A549 (cell line): ENCODE results near the gene CLEC16A. TPM values are rescaled to one million over a fixed set of nuclear protein-coding genes. Genes with fewer than 3 reads are reported as not detected.

Source experiments
- ATAC-seq, 2 experiments: fragments of 200-7000 bp in 1 of 2; fragments of >200 bp in 1 of 2; cut with Nextera tagmentation in 1 of 2; cut with Tn5 transposase in 1 of 2; 3 replicates each; pipeline versions ENCODE4 v1.8.0 to v1.9.1; 2018 to 2020; ENCODE audit warnings: mild to moderate bottlenecking in 1 of 2, moderate library complexity in 1 of 2
- CTCF ChIA-PET: fragments of 300-600 bp; sonication (Branson Sonifier 250); formaldehyde crosslinking; extraction: SDS; loops from one replicate; lab custom pipeline; 2021; ENCODE audit warnings: antibody characterized with exemption, inconsistent platforms; lab: Yijun Ruan, JAX
- POLR2A ChIA-PET: fragments of 350-600 bp; formaldehyde crosslinking; extraction: SDS; loops from one replicate; lab custom pipeline; 2021; ENCODE audit warnings: antibody characterized with exemption, inconsistent platforms; lab: Yijun Ruan, JAX
- DNase-seq, 2 experiments: peaks; one replicate each; pipeline versions ENCODE4 v3.0.0 to v3.0.0-alpha.2; 2011 to 2016; ENCODE audit warnings: low read depth in 1 of 2, low spot score in 1 of 2
- FAIRE-seq: peaks from 2 replicates; lab custom pipeline; 2011; peaks lifted over from hg19 to GRCh38; lab: Jason Lieb, UNC
- H3K27ac ChIP-seq, 2 experiments: fragments of >200 bp; sonication (Bioruptor Twin); formaldehyde crosslinking; 3 replicates each; pipeline ENCODE4 v1.5.1; 2016 to 2017
- H3K4me1 ChIP-seq: fragments of >200 bp; sonication (Bioruptor Twin); formaldehyde crosslinking; 3 replicates; pipeline ENCODE4 v1.6.1; 2016
- H3K4me2 ChIP-seq: fragments of >200 bp; sonication (Bioruptor Twin); formaldehyde crosslinking; 3 replicates; pipeline ENCODE4 v1.6.1; 2016
- H3K4me3 ChIP-seq: fragments of >200 bp; sonication (Bioruptor Twin); formaldehyde crosslinking; 3 replicates; pipeline ENCODE4 v1.5.1; 2016
- H3K9me3 ChIP-seq: fragments of >200 bp; sonication (Bioruptor Twin); formaldehyde crosslinking; 3 replicates; pipeline ENCODE4 v1.6.1; 2016
- CHD2 ChIP-seq: fragments of 150-350 bp; IDR thresholded peaks from 2 replicates; pipeline ENCODE4 v1.6.1; 2014; ENCODE audit warnings: low read length; ENCODE audit not compliant: partially characterized antibody
- EHMT2 ChIP-seq: fragments of 200-600 bp; sonication (generic); IDR thresholded peaks from 2 replicates; pipeline ENCODE4 v1.6.1; 2016; ENCODE audit warnings: antibody characterized with exemption, low read depth, mild to moderate bottlenecking, moderate library complexity
- FOXS1 ChIP-seq: fragments of 250-450 bp; sonication (Bioruptor Pico); IDR thresholded peaks from 2 replicates; pipeline ENCODE4 v1.5.0; 2020; ENCODE audit warnings: mild to moderate bottlenecking, moderate library complexity
- JUNB ChIP-seq: fragments of >200 bp; sonication (Bioruptor Twin); formaldehyde crosslinking; IDR thresholded peaks from 2 replicates; pipeline ENCODE4 v1.6.1; 2016
- KDM1A ChIP-seq: fragments of 200-600 bp; sonication (generic); IDR thresholded peaks from 2 replicates; pipeline ENCODE4 v1.6.1; 2016; ENCODE audit warnings: low read depth, mild to moderate bottlenecking
- NFE2L2 ChIP-seq: fragments of 150-350 bp; conservative IDR thresholded peaks from 2 replicates; pipeline ENCODE4 v1.6.1; 2014; ENCODE audit warnings: low read length
- NR3C1 ChIP-seq: fragments of >200 bp; sonication (Bioruptor Twin); formaldehyde crosslinking; IDR thresholded peaks from 3 replicates; pipeline ENCODE4 v1.6.1; 2017
- PHF8 ChIP-seq: fragments of 200-600 bp; sonication (generic); IDR thresholded peaks from 2 replicates; pipeline ENCODE4 v1.6.1; 2016; ENCODE audit warnings: low read depth, mild to moderate bottlenecking, antibody characterized with exemption, moderate library complexity, borderline replicate concordance
- POLR2A ChIP-seq: IDR thresholded peaks from 2 replicates; pipeline ENCODE4 v1.6.1; 2012; ENCODE audit warnings: mild to moderate bottlenecking, low read length
- POLR2AphosphoS2 ChIP-seq: conservative IDR thresholded peaks from 2 replicates; pipeline ENCODE4 v1.6.1; 2012; ENCODE audit warnings: low read length, improper control_type of control experiment, inconsistent platforms
- RAD21 ChIP-seq, 2 experiments: fragments of >200 bp in 1 of 2; sonication (Bioruptor Twin) in 1 of 2; formaldehyde crosslinking in 1 of 2; IDR thresholded peaks in 1 of 2; conservative IDR thresholded peaks in 1 of 2; 2 replicates in 1 of 2; 3 replicates in 1 of 2; pipeline ENCODE4 v1.6.1; 2012 to 2018; ENCODE audit warnings: inconsistent platforms in 1 of 2
- RCOR1 ChIP-seq: fragments of 150-350 bp; IDR thresholded peaks from 2 replicates; pipeline ENCODE4 v1.6.1; 2014; ENCODE audit warnings: antibody characterized with exemption, low read length, low read depth
- RFX5 ChIP-seq: fragments of 450-650 bp; IDR thresholded peaks from 2 replicates; pipeline ENCODE4 v1.7.1; 2014; ENCODE audit warnings: antibody characterized with exemption, mild to moderate bottlenecking, moderate library complexity
- SREBF2 ChIP-seq: fragments of 450-650 bp; IDR thresholded peaks from 2 replicates; pipeline ENCODE4 v1.6.1; 2014; ENCODE audit warnings: mild to moderate bottlenecking, moderate library complexity
- ZC3H11A ChIP-seq: fragments of 450-650 bp; IDR thresholded peaks from 2 replicates; pipeline ENCODE4 v1.6.1; 2014; ENCODE audit warnings: antibody characterized with exemption, mild to moderate bottlenecking
- ZFP36 ChIP-seq: fragments of 450-650 bp; IDR thresholded peaks from 2 replicates; pipeline ENCODE4 v1.6.1; 2014; ENCODE audit warnings: borderline replicate concordance; ENCODE audit not compliant: partially characterized antibody
- ZSCAN20 ChIP-seq: fragments of 250-450 bp; sonication (Bioruptor Pico); IDR thresholded peaks from 2 replicates; pipeline ENCODE4 v1.8.0; 2022; ENCODE audit warnings: mild to moderate bottlenecking, moderate library complexity
- WGBS: methylation state at CpG from one replicate; pipeline ENCODE4 v1.1.6; 2017; ENCODE audit errors: missing lambda C conversion rate; 5-methylcytosine and 5-hydroxymethylcytosine counted together
- polyA plus RNA-seq, 4 experiments: library from polyadenylated mRNA; depleted of rRNA in 3 of 4; stranded (reverse); fragments of >200 nt; fragmentation: RNase III in 1 of 4; extraction: RNeasy Plus Mini Kit Qiagen cat#74134 plus additional on column Dnase treatment in 1 of 4; gene quantifications; 2 replicates in 3 of 4; 3 replicates in 1 of 4; pipeline ENCODE4 v1.2.3, GENCODE V29; 2011 to 2017
- TF ChIP-seq, protein P1 (sequence below): IDR thresholded peaks from 2 replicates; pipeline ENCODE4 v1.6.1; 2012
- TF ChIP-seq, protein P2 (sequence below): fragments of >200 bp; sonication (Bioruptor Twin); formaldehyde crosslinking; IDR thresholded peaks from 3 replicates; pipeline ENCODE4 v1.6.1; 2016
- TF ChIP-seq, protein P3 (sequence below): IDR thresholded peaks from 2 replicates; pipeline ENCODE4 v1.6.1; 2012; ENCODE audit warnings: low read depth, borderline replicate concordance
- TF ChIP-seq, protein P4 (sequence below): fragments of 450-650 bp; IDR thresholded peaks from 2 replicates; pipeline ENCODE4 v1.6.1; 2014; ENCODE audit warnings: antibody characterized with exemption
- TF ChIP-seq, protein P5 (sequence below): fragments of 250-450 bp; sonication (Bioruptor Pico); IDR thresholded peaks from 2 replicates; pipeline ENCODE4 v1.5.0; 2021; ENCODE audit warnings: mild to moderate bottlenecking, moderate library complexity, borderline replicate concordance

CLEC16A gene
- polyA plus RNA-seq, 2 of the 4 experiments (the other 2 are of a cell fraction) = 8.3 to 10.4 TPM

DNA sequence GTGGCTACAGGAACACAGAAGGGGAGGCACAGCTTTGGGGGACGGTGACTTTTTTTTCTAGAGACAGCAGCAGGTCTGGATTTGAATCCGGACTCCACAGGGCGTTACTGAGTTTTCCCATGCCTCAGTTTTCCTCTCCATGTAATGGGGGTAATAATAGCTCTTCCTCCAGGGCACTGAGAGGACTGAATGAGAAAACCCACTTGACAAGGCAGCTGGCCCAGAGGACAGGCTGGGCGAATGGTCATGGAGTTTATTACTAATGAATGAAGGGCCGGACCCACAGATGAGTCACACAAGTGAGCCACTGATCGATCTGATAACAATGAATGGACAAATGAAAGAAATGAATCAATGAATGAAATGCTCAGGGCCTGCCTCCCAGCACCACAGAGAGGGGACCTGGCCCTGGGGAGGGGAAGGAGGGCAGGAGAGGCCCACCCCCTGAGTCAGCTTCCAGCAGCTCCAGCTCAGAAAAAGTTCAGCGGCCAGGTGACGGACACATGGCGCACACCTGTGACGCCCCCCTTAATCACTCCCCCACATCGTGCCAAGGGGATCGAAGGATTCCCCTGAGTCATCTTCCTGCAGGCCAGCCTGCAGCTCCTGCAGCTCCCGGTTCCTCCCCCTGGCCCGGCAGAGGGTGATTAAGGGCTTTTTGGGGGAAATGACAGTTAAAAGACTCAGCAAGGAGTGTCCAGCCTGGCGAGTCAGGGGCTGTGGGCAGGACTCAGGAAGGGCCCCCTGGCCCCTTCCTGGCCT is 257.3 kb downstream of the CLEC16A start (continued):
- TF ChIP-seq, protein P1, sequence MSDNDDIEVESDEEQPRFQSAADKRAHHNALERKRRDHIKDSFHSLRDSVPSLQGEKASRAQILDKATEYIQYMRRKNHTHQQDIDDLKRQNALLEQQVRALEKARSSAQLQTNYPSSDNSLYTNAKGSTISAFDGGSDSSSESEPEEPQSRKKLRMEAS = 0 out of 2 replicates have a peak, but pooled peaks have one; percentile 18
- no peak for TF ChIP-seq RFX5

DNA sequence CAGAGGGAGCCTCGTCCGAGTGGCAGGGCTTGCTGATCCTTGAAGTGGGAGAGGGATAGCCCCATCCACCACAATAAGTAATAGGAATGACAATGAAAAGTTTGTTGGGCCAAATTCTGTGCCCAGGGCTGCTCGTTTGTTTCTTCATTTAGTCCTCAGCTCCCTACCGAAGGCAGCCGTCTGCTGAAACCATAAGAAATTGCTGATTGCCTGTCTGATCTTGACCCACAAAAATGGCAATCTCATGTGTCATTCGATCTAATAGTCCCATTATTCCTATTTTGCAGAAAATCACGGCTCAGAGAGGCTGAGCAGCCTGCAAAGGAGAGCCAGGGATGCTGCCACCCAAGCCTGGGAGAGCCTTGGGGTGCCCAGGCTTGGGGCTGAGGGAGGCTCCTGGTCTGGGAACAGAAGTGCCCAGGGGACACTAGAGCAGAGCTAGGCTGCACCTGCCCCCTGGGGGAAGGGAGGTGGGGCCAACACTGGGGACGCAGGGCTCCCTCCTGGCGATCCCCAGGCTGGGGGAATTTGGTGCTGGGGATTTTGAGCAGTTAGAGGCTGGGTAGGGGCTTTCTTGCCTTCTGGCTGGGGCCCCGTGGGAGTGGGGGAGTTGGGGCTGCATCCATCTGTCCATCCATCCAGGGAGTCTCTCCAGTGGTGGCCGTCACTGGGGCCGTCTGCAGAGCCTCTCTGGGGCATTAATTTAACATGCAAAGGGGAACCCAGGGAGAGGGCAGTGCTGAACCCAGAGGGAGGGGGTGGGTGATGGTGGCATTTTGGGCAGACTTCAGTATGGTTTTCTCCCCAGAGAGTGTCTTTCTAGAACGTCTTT is 258.1 kb downstream of the CLEC16A start:
- H3K4me2 ChIP-seq = peak overlapping the region; percentile 48
- H3K4me1 ChIP-seq = peaks cover 22% of the 10 kb centered on the region
- TF ChIP-seq, protein P2, sequence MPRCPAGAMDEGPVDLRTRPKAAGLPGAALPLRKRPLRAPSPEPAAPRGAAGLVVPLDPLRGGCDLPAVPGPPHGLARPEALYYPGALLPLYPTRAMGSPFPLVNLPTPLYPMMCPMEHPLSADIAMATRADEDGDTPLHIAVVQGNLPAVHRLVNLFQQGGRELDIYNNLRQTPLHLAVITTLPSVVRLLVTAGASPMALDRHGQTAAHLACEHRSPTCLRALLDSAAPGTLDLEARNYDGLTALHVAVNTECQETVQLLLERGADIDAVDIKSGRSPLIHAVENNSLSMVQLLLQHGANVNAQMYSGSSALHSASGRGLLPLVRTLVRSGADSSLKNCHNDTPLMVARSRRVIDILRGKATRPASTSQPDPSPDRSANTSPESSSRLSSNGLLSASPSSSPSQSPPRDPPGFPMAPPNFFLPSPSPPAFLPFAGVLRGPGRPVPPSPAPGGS = no peak
- TF ChIP-seq NR3C1 = no peak
- TF ChIP-seq POLR2A = no peak
- no peak for TF ChIP-seq RCOR1
- no peak for TF ChIP-seq ZC3H11A
- no peak for TF ChIP-seq RFX5
- TF ChIP-seq, all 56 proteins: peak for 0
- ATAC-seq (peak; percentile 21 to 24; a peak in 3 of 6 replicates), DNase-seq (no peak), FAIRE-seq (no peak)
- ChIA-PET POLR2A (no interaction called here), CTCF (interaction anchor here (1.0 to 4.9 kb wide), 4 partner anchors 14 to 239 kb away, joined by 3 to 19 read pairs (median 4); partner anchors contain the start of gene SOCS1)
- no peak overlapping the region for H3K4me3 ChIP-seq
- peaks cover 2% of the 10 kb centered on the region; the same call in 2 of the 3 replicates for H3K9me3 ChIP-seq
- 34% methylated on average over 10 of the region's 13 CpGs for WGBS
- peak overlapping the region in 1 of 2 experiments; percentile 72; a peak in 3 of 6 replicates for H3K27ac ChIP-seq

DNA sequence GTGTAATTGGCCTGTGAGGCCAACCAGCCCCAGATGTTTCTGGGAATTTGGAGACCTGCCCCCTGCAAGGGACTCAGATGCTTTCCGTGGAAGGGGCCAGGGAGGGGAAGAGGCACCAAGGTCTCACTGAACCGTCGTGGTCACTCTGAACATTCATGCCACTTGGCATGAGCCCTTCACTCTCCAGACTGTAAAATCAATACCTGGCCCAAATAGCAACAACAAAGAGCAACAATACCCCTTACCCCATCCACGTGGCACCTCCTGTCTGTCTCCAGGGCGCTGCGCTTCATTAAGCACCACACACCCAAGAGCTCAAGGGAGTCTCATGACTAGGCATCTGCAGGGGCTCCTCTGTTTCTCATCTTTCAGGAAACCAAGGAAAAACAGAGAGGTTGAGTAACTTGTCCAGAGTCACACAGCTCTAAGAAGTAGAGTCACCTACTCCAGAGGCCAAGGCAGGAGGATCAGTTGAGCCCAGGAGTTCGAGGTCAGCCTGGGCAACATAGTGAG is 258.8 kb downstream of the CLEC16A start:
- WGBS = 75% methylated on average over 7 of the region's 7 CpGs
- CTCF ChIA-PET = interaction anchor here (1.0 to 1.4 kb wide), 2 partner anchors 70 to 240 kb away, joined by 3 read pairs; no protein-coding TSS in a partner anchor
- FAIRE-seq (no peak), ATAC-seq (no peak), DNase-seq (no peak)
- Histone ChIP-seq H3K27ac (no peak overlapping the region), H3K4me3 (no peak overlapping the region), H3K4me1 (peaks cover 22% of the 10 kb centered on the region), H3K9me3 (peaks cover 9% of the 10 kb centered on the region), H3K4me2 (no peak overlapping the region)
- POLR2A ChIA-PET = no interaction called here
- no peak for TF ChIP-seq FOXS1
- TF ChIP-seq POLR2AphosphoS2 = no peak
- peak; percentile 48 for TF ChIP-seq ZFP36
- TF ChIP-seq KDM1A = no peak

DNA sequence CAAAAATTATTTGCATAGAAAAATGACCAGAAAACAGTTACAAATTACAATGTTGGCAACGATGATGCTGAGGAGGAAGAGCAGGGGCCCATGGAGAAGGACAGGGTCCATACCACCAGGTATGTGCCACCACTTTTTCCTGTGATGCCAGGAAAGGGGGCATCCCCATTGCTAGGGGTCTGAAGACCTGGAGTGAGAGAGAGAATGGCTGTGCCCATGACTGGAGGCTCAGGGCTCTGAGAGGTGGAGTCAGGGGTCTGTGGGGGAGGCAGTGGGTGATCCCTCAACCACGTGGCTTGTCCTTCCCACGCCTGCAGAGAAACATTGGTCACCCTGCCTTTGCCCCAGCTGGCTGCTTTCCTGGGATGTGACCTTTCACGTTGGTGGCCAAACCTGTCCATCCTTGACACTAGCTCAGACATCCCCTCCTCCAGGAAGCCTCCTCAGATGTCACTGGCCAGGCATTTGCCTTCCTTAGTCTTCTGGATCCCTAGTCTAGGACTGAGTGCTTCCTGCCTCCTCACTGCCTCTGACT is 260.2 kb downstream of the CLEC16A start:
- FAIRE-seq = no peak
- H3K4me3 ChIP-seq = no peak overlapping the region
- no peak overlapping the region for H3K4me2 ChIP-seq
- H3K9me3 ChIP-seq = peaks cover 11% of the 10 kb centered on the region
- DNase-seq = no peak
- no peak overlapping the region for H3K27ac ChIP-seq
- ChIA-PET CTCF (interaction anchor here (0.6 to 1.7 kb wide), 2 partner anchors 17 to 1554 kb away, joined by 3 to 4 read pairs; no protein-coding TSS in a partner anchor), POLR2A (no interaction called here)
- 38% methylated on average over 4 of the region's 4 CpGs for WGBS
- peaks cover 15% of the 10 kb centered on the region for H3K4me1 ChIP-seq
- no peak for ATAC-seq
- TF ChIP-seq, protein P3, sequence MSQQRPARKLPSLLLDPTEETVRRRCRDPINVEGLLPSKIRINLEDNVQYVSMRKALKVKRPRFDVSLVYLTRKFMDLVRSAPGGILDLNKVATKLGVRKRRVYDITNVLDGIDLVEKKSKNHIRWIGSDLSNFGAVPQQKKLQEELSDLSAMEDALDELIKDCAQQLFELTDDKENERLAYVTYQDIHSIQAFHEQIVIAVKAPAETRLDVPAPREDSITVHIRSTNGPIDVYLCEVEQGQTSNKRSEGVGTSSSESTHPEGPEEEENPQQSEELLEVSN = no peak
- no peak for TF ChIP-seq NFE2L2
- TF ChIP-seq, protein P4, sequence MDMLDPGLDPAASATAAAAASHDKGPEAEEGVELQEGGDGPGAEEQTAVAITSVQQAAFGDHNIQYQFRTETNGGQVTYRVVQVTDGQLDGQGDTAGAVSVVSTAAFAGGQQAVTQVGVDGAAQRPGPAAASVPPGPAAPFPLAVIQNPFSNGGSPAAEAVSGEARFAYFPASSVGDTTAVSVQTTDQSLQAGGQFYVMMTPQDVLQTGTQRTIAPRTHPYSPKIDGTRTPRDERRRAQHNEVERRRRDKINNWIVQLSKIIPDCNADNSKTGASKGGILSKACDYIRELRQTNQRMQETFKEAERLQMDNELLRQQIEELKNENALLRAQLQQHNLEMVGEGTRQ = no peak
- TF ChIP-seq PHF8 = no peak
- TF ChIP-seq, protein P5, sequence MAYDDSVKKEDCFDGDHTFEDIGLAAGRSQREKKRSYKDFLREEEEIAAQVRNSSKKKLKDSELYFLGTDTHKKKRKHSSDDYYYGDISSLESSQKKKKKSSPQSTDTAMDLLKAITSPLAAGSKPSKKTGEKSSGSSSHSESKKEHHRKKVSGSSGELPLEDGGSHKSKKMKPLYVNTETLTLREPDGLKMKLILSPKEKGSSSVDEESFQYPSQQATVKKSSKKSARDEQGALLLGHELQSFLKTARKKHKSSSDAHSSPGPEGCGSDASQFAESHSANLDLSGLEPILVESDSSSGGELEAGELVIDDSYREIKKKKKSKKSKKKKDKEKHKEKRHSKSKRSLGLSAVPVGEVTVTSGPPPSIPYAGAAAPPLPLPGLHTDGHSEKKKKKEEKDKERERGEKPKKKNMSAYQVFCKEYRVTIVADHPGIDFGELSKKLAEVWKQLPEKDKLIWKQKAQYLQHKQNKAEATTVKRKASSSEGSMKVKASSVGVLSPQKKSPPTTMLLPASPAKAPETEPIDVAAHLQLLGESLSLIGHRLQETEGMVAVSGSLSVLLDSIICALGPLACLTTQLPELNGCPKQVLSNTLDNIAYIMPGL (CRISPR knock-in tag) = no peak
- TF ChIP-seq RAD21 (conservative IDR thresholded peaks at IDR 0.05 in 1 of 2, IDR thresholded peaks at IDR 0.05 in 1 of 2) = no peak
- no peak for TF ChIP-seq CHD2
- TF ChIP-seq POLR2AphosphoS2 = no peak
- TF ChIP-seq JUNB = no peak
- TF ChIP-seq, protein P2 = no peak
- TF ChIP-seq EHMT2 = no peak
- no peak for TF ChIP-seq SREBF2
- no peak for TF ChIP-seq ZSCAN20 (CRISPR knock-in tag)
